Stimulated activated CD8-positive, alpha-beta memory T cell treated with anti-CD3 and anti-CD28 coated beads, Interleukin-7, amount 100 ng/mL, for 48 hours (primary cell): Measurements from ENCODE around the gene WWTR1.

Source experiments
- DNase-seq, 2 donors: peaks; one replicate each; pipeline ENCODE4 v3.0.0-alpha.2; 2020; ENCODE audit warnings: low read depth in 1 of 2; ENCODE audit errors: extremely low read depth in 1 of 2

Gene WWTR1

GRCh38 chr3:149655826-149656574, 1.8 kb downstream of the WWTR1 start:
- DNase-seq: no peak

- DNase-seq: no peak
Observed at GRCh38 chr3:149654188-149654601, 3.6 kb downstream of the WWTR1 start.

GRCh38 chr3:149653564-149653963, 4.3 kb downstream of the WWTR1 start:
- DNase-seq: no peak

- no peak for DNase-seq
Observed at GRCh38 chr3:149653136-149653535, 4.7 kb downstream of the WWTR1 start.

GRCh38 chr3:149650828-149651227, 7.0 kb downstream of the WWTR1 start:
- DNase-seq: no peak

- DNase-seq: no peak
Observed at GRCh38 chr3:149648525-149648924, 9.3 kb downstream of the WWTR1 start.

- DNase-seq: no peak
Observed at GRCh38 chr3:149647812-149648211, 10.0 kb downstream of the WWTR1 start.

- DNase-seq: no peak
Observed at GRCh38 chr3:149647285-149647684, 10.5 kb downstream of the WWTR1 start.

GRCh38 chr3:149646181-149646766, 11.6 kb downstream of the WWTR1 start:
- DNase-seq: no peak

- no peak for DNase-seq
Observed at GRCh38 chr3:149643963-149644362, 13.9 kb downstream of the WWTR1 start.

GRCh38 chr3:149643482-149643798, 14.4 kb downstream of the WWTR1 start:
- no peak for DNase-seq

- no peak for DNase-seq
Observed at GRCh38 chr3:149640976-149641728, 16.7 kb downstream of the WWTR1 start.

- no peak for DNase-seq
Observed at GRCh38 chr3:149639093-149639486, 18.7 kb downstream of the WWTR1 start.

GRCh38 chr3:149638228-149639092, 19.4 kb downstream of the WWTR1 start:
- DNase-seq: no peak

- DNase-seq: no peak
Observed at GRCh38 chr3:149635396-149635795, 22.4 kb downstream of the WWTR1 start.

GRCh38 chr3:149634573-149634972, 23.3 kb downstream of the WWTR1 start:
- DNase-seq: no peak

- no peak for DNase-seq
Observed at GRCh38 chr3:149634072-149634471, 23.8 kb downstream of the WWTR1 start.

GRCh38 chr3:149632225-149632624, 25.6 kb downstream of the WWTR1 start:
- no peak for DNase-seq

GRCh38 chr3:149630806-149631205, 27.0 kb downstream of the WWTR1 start:
- no peak for DNase-seq

GRCh38 chr3:149628957-149629670, 28.7 kb downstream of the WWTR1 start:
- no peak for DNase-seq

- no peak for DNase-seq
Observed at GRCh38 chr3:149626671-149627070, 31.2 kb downstream of the WWTR1 start.
